Naive thymus-derived CD4-positive, alpha-beta T cell (primary cell): ENCODE measurements around the gene CHRM1. TPM values are rescaled to one million over a fixed set of nuclear protein-coding genes. Genes with fewer than 3 reads are reported as not detected.

Experiments used
- ATAC-seq: fragments of 150-1000 bp; cut with Tn5 transposase; 2 replicates; pipeline ENCODE4 v1.10.0; 2021; ENCODE audit warnings: mild to moderate bottlenecking, moderate library complexity
- CTCF ChIA-PET: fragments of 350-600 bp; sonication (Branson Sonifier 250); formaldehyde crosslinking; loops from one replicate; lab custom pipeline; 2021; ENCODE audit warnings: antibody characterized with exemption; lab: Charles Lee
- POLR2A ChIA-PET: fragments of 350-600 bp; sonication (Branson Sonifier 250); formaldehyde crosslinking; loops from one replicate; lab custom pipeline; 2021; ENCODE audit warnings: antibody characterized with exemption, inconsistent platforms; lab: Charles Lee
- DNase-seq, 9 donors: peaks; one replicate each; pipeline versions ENCODE4 v3.0.0 to v3.0.0-alpha.2; 2020 to 2022; ENCODE audit warnings: mixed read lengths in 1 of 9
- H3K27ac ChIP-seq: one replicate; pipeline ENCODE4 v1.7.0; 2013; ENCODE audit warnings: mild to moderate bottlenecking, low read depth, low read length, moderate library complexity
- H3K27me3 ChIP-seq, 2 donors: one replicate each; pipeline ENCODE4 v1.7.0; 2013; ENCODE audit warnings: low read length in 2 of 2, mild to moderate bottlenecking in 2 of 2, moderate library complexity in 2 of 2; ENCODE audit not compliant: control insufficient read depth in 2 of 2, insufficient read depth in 2 of 2
- H3K36me3 ChIP-seq, 3 experiments: 1 replicate in 2 of 3; 2 replicates in 1 of 3; pipeline ENCODE4 v1.7.0; 2013; ENCODE audit warnings: low read length in 3 of 3, mild to moderate bottlenecking in 3 of 3, moderate library complexity in 1 of 3; ENCODE audit not compliant: insufficient read depth in 3 of 3, control insufficient read depth in 2 of 3
- H3K4me1 ChIP-seq, 2 donors: one replicate each; pipeline ENCODE4 v1.7.0; 2013; ENCODE audit warnings: low read length in 2 of 2, mild to moderate bottlenecking in 2 of 2, moderate library complexity in 1 of 2; ENCODE audit not compliant: control insufficient read depth in 2 of 2, insufficient read depth in 2 of 2
- H3K4me3 ChIP-seq: 2 replicates; pipeline ENCODE4 v1.7.0; 2013; ENCODE audit warnings: mild to moderate bottlenecking, low read length
- H3K9me3 ChIP-seq, 3 experiments: 1 replicate in 2 of 3; 2 replicates in 1 of 3; pipeline ENCODE4 v1.7.0; 2013; ENCODE audit warnings: low read length in 3 of 3; ENCODE audit not compliant: control insufficient read depth in 2 of 3
- H3K27ac Mint-ChIP-seq, 9 donors: one replicate each; pipeline ENCODE4 v1.8.0; 2020 to 2022; ENCODE audit warnings: mixed read lengths in 9 of 9, mild to moderate bottlenecking in 8 of 9, moderate library complexity in 5 of 9, inconsistent platforms in 2 of 9
- H3K27me3 Mint-ChIP-seq, 5 donors: one replicate each; pipeline ENCODE4 v1.8.0; 2021 to 2022; ENCODE audit warnings: mixed read lengths in 5 of 5, mild to moderate bottlenecking in 1 of 5
- H3K36me3 Mint-ChIP-seq, 5 donors: one replicate each; pipeline ENCODE4 v1.8.0; 2020 to 2022; ENCODE audit warnings: mixed read lengths in 5 of 5, mild to moderate bottlenecking in 3 of 5, inconsistent platforms in 1 of 5
- H3K4me1 Mint-ChIP-seq, 7 donors: one replicate each; pipeline ENCODE4 v1.8.0; 2020 to 2022; ENCODE audit warnings: mixed read lengths in 7 of 7, mild to moderate bottlenecking in 3 of 7, inconsistent platforms in 1 of 7
- H3K4me3 Mint-ChIP-seq, 10 donors: one replicate each; pipeline ENCODE4 v1.8.0; 2020 to 2022; ENCODE audit warnings: mild to moderate bottlenecking in 10 of 10, mixed read lengths in 10 of 10, moderate library complexity in 6 of 10, inconsistent platforms in 2 of 10
- H3K9me3 Mint-ChIP-seq, 11 donors: one replicate each; pipeline ENCODE4 v1.8.0; 2020 to 2022; ENCODE audit warnings: mixed read lengths in 11 of 11, mild to moderate bottlenecking in 4 of 11, inconsistent platforms in 1 of 11, moderate library complexity in 1 of 11
- intact Hi-C, 2 donors: fragments of 100-400 bp; cut with micrococcal nuclease; formaldehyde crosslinking; loops; one replicate each; pipeline ENCODE4 v1.15.1; 2023
- polyA plus RNA-seq, 2 donors: library from polyadenylated mRNA; unstranded; fragments of 300-500 nt; fragmentation: Illumina TruSeq; gene quantifications; one replicate each; pipeline ENCODE4 v1.2.3, GENCODE V29; 2021
- total RNA-seq, 6 experiments: library from RNA in 5 of 6; stranded (reverse) in 5 of 6; gene quantifications; 1 replicate in 5 of 6; 2 replicates in 1 of 6; pipeline ENCODE4 v1.2.3 and lab custom pipeline; 2021 to 2026

Gene CHRM1
- total and polyA plus RNA-seq, 7 experiments from 2014 or later, result not detected

- Histone ChIP-seq H3K27ac (no peak overlapping the region), H3K9me3 (no peaks in the 10 kb centered on the region), H3K27me3 (no peaks in the 10 kb centered on the region), H3K36me3 (no peaks in the 10 kb centered on the region), H3K4me1 (no peaks in the 10 kb centered on the region), H3K4me3 (no peak overlapping the region)
- ChIA-PET POLR2A (interaction anchor here (1.3 kb wide), 1 partner anchor 116 kb away, joined by 4 read pairs; no protein-coding TSS in a partner anchor), CTCF (interaction anchor here (0.6 to 2.9 kb wide), 25 partner anchors 9 to 752 kb away, joined by 3 to 78 read pairs (median 4); partner anchors contain the start of gene SLC22A8)
- H3K36me3 Mint-ChIP-seq, result no peaks in the 10 kb centered on the region
- H3K27ac Mint-ChIP-seq, result no peak overlapping the region
- intact Hi-C loops, result loop anchor here (1.0 to 5.0 kb wide), 5 partner anchors 69 to 731 kb away; no protein-coding TSS in a partner anchor
- DNase-seq (peak; percentile 44 to 80 (median 63)), ATAC-seq (peak; percentile 86)
- H3K9me3 Mint-ChIP-seq, result no peaks in the 10 kb centered on the region
- H3K27me3 Mint-ChIP-seq, result peaks cover 0 to 23% (median 5%) of the 10 kb centered on the region in 5 donors
- H3K4me1 Mint-ChIP-seq, result peaks cover 0 to 18% (median 0%) of the 10 kb centered on the region in 7 donors
- peak overlapping the region in 1 of 10 donors; percentile 2 for H3K4me3 Mint-ChIP-seq
These were observed 15.1 kb downstream of the CHRM1 start for GRCh38 chr11:62905927-62906531.

GRCh38 chr11:62905296-62905695, 15.9 kb downstream of the CHRM1 start:
- ChIA-PET CTCF (interaction anchor here (0.6 to 2.9 kb wide), 20 partner anchors 11 to 752 kb away, joined by 3 to 78 read pairs (median 3); partner anchors contain the start of gene SLC22A8), POLR2A (no interaction called here)
- ATAC-seq (no peak), DNase-seq (no peak)
- H3K4me1 Mint-ChIP-seq, result peaks cover 0 to 18% (median 0%) of the 10 kb centered on the region in 7 donors
- Histone ChIP-seq H3K27ac (no peak overlapping the region), H3K9me3 (no peaks in the 10 kb centered on the region), H3K4me1 (no peaks in the 10 kb centered on the region), H3K27me3 (no peaks in the 10 kb centered on the region), H3K36me3 (no peaks in the 10 kb centered on the region), H3K4me3 (no peak overlapping the region)
- H3K9me3 Mint-ChIP-seq, result no peaks in the 10 kb centered on the region
- intact Hi-C loops, result loop anchor here in 1 of 2 donors (5.0 kb wide), 2 partner anchors 72 to 732 kb away; no protein-coding TSS in a partner anchor
- H3K4me3 Mint-ChIP-seq, result peak overlapping the region in 1 of 10 donors; percentile 65
- no peak overlapping the region for H3K27ac Mint-ChIP-seq
- H3K36me3 Mint-ChIP-seq, result no peaks in the 10 kb centered on the region
- H3K27me3 Mint-ChIP-seq, result peaks cover 0 to 25% (median 7%) of the 10 kb centered on the region in 5 donors

DNA sequence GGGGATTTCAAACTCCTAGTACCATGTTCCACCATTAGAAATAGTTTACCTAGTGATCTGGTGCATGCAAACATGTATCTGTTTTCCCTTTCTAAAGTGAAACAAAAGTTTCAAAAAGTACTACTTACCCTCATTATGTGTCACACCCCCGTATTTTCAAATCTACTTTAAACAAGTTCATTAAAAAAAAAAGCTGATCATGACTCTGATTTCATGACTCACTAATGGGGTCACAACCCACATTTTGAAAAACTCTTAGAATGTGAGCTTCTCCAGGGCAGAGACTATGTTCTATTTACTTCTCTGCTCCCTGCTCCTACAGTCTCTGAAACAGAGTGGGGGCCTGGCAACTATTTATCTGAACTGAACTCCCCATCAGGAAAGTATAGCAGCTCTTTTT, 18.2 kb downstream of the CHRM1 start:
- ChIA-PET CTCF (interaction anchor here (0.6 to 2.3 kb wide), 4 partner anchors 114 to 277 kb away, joined by 3 to 7 read pairs (median 3); no protein-coding TSS in a partner anchor), POLR2A (no interaction called here)
- Mint-ChIP-seq H3K27me3 (peaks cover 0 to 34% (median 10%) of the 10 kb centered on the region in 5 donors), H3K36me3 (no peaks in the 10 kb centered on the region), H3K4me1 (peaks cover 0 to 18% (median 0%) of the 10 kb centered on the region in 7 donors), H3K4me3 (no peak overlapping the region), H3K27ac (no peak overlapping the region), H3K9me3 (no peaks in the 10 kb centered on the region)
- no peaks in the 10 kb centered on the region for H3K36me3 ChIP-seq
- no peak overlapping the region for H3K27ac ChIP-seq
- ATAC-seq (no peak), DNase-seq (no peak)
- intact Hi-C loops, result no loop called here
- no peak overlapping the region for H3K4me3 ChIP-seq
- no peaks in the 10 kb centered on the region for H3K9me3 ChIP-seq
- H3K27me3 ChIP-seq, result no peaks in the 10 kb centered on the region
- no peaks in the 10 kb centered on the region for H3K4me1 ChIP-seq

GRCh38 chr11:62898027-62898426, 23.1 kb downstream of the CHRM1 start:
- no peak overlapping the region for H3K4me3 ChIP-seq
- ATAC-seq, result no peak
- no peaks in the 10 kb centered on the region for H3K9me3 Mint-ChIP-seq
- no peak overlapping the region for H3K27ac ChIP-seq
- H3K36me3 Mint-ChIP-seq, result no peaks in the 10 kb centered on the region
- H3K4me1 Mint-ChIP-seq, result peaks cover 0 to 11% (median 0%) of the 10 kb centered on the region in 7 donors
- H3K4me3 Mint-ChIP-seq, result no peak overlapping the region
- no peak overlapping the region for H3K27ac Mint-ChIP-seq
- DNase-seq, result no peak
- H3K27me3 Mint-ChIP-seq, result peaks cover 0 to 24% (median 7%) of the 10 kb centered on the region in 5 donors
- H3K36me3 ChIP-seq, result no peaks in the 10 kb centered on the region
- no peaks in the 10 kb centered on the region for H3K4me1 ChIP-seq
- CTCF ChIA-PET, result interaction anchor here (1.7 kb wide), 1 partner anchor 8 kb away, joined by 5 read pairs; no protein-coding TSS in a partner anchor
- POLR2A ChIA-PET, result no interaction called here
- H3K9me3 ChIP-seq, result no peaks in the 10 kb centered on the region
- no peaks in the 10 kb centered on the region for H3K27me3 ChIP-seq
- intact Hi-C loops, result no loop called here

GRCh38 chr11:62897311-62897710, 23.9 kb downstream of the CHRM1 start:
- ChIA-PET POLR2A (no interaction called here), CTCF (interaction anchor here (1.7 kb wide), 1 partner anchor 9 kb away, joined by 5 read pairs; no protein-coding TSS in a partner anchor)
- no peaks in the 10 kb centered on the region for H3K9me3 ChIP-seq
- Mint-ChIP-seq H3K4me3 (peak overlapping the region in 1 of 10 donors; percentile 16), H3K27me3 (peaks cover 0 to 22% (median 7%) of the 10 kb centered on the region in 5 donors), H3K4me1 (peaks cover 0 to 7% (median 0%) of the 10 kb centered on the region in 7 donors), H3K36me3 (no peaks in the 10 kb centered on the region), H3K9me3 (no peaks in the 10 kb centered on the region), H3K27ac (no peak overlapping the region)
- H3K27ac ChIP-seq, result no peak overlapping the region
- ATAC-seq, result no peak
- H3K4me1 ChIP-seq, result no peaks in the 10 kb centered on the region
- intact Hi-C loops, result no loop called here
- H3K27me3 ChIP-seq, result no peaks in the 10 kb centered on the region
- no peak overlapping the region for H3K4me3 ChIP-seq
- no peak for DNase-seq
- no peaks in the 10 kb centered on the region for H3K36me3 ChIP-seq

GRCh38 chr11:62896049-62896448, 25.1 kb downstream of the CHRM1 start:
- POLR2A ChIA-PET, result no interaction called here

More at GRCh38 chr11:62896049-62896448, 25.1 kb downstream of the CHRM1 start:
- ATAC-seq (no peak), DNase-seq (no peak)
- no peaks in the 10 kb centered on the region for H3K9me3 Mint-ChIP-seq
- H3K27ac ChIP-seq, result no peak overlapping the region
- CTCF ChIA-PET, result interaction anchor here (1.7 kb wide), 1 partner anchor 10 kb away, joined by 5 read pairs; no protein-coding TSS in a partner anchor
- intact Hi-C loops, result no loop called here
- H3K4me1 ChIP-seq, result no peaks in the 10 kb centered on the region
- peaks cover 0 to 4% (median 0%) of the 10 kb centered on the region in 7 donors for H3K4me1 Mint-ChIP-seq
- H3K9me3 ChIP-seq, result no peaks in the 10 kb centered on the region
- H3K27ac Mint-ChIP-seq, result no peak overlapping the region
- no peaks in the 10 kb centered on the region for H3K36me3 Mint-ChIP-seq
- H3K4me3 Mint-ChIP-seq, result no peak overlapping the region
- H3K27me3 Mint-ChIP-seq, result peaks cover 0 to 16% (median 7%) of the 10 kb centered on the region in 5 donors
- H3K4me3 ChIP-seq, result no peak overlapping the region
- no peaks in the 10 kb centered on the region for H3K36me3 ChIP-seq
- no peaks in the 10 kb centered on the region for H3K27me3 ChIP-seq
